Activated CD4-positive, alpha-beta T cell treated with anti-CD3 and anti-CD28 coated beads for 4 hours (primary cell): ENCODE measurements around the gene NOL7.

ENCODE experiments used
- DNase-seq, 2 donors: peaks; one replicate each; pipeline ENCODE4 v3.0.0-alpha.2; 2020

NOL7 gene

GRCh38 chr6:13600036-13600435 lies 15.1 kb upstream of the NOL7 start:
- DNase-seq: no peak

DNA sequence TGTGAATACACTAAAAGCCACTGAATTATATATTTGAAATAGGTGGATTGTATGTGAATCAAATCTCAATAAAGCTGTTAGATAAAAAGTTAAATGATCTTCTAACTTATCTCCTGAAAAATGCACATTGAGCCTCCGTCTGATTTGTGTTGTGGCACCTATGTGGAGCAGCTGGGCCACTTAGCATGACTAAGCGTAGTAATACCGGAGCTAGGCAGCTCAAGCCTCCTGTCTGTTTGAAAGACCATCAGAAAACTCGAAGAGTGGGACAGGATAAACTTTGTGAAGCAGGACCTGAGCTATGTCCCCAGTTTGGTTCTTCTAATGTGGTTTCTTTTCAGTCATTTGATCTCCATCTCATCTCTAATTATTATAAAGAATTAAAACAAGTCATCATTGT lies 11.0 kb upstream of the NOL7 start:
- no peak for DNase-seq

GRCh38 chr6:13604546-13605416 lies 10.4 kb upstream of the NOL7 start:
- DNase-seq: no peak

DNA sequence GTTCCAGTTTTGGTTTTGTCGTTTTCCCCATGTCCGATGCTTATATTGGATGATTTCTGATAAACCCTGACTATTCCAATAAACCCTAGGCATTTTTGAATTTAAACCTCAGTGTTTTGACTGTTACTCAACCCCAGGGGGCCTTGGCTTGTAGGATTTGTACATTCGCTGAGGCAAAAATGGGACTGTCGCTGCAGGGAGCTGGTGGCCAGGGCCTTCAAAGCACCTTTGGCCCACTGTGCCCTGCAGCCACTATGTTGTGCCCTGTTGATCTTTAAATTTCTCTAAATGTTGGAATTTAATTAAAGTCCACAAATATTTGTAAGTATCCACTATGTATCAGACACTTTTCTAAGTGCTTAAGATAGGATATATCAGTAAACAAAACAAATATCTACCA lies 9.5 kb upstream of the NOL7 start:
- no peak for DNase-seq

DNA sequence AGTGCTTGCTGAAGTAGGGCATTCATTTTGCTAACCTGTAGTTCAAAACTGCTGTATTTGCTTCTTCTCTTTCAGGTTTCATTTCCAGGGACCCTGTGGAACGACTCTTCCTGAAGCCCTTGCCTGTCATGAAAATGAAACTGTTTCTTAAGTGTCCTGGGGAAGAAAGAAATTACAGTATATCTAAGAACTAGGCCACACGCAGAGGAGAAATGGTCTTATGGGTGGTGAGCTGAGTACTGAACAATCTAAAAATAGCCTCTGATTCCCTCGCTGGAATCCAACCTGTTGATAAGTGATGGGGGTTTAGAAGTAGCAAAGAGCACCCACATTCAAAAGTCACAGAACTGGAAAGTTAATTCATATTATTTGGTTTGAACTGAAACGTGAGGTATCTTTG lies 3.4 kb upstream of the NOL7 start:
- DNase-seq: no peak

- DNase-seq: no peak
These were observed 2.0 kb upstream of the NOL7 start for GRCh38 chr6:13613029-13613594.

DNA sequence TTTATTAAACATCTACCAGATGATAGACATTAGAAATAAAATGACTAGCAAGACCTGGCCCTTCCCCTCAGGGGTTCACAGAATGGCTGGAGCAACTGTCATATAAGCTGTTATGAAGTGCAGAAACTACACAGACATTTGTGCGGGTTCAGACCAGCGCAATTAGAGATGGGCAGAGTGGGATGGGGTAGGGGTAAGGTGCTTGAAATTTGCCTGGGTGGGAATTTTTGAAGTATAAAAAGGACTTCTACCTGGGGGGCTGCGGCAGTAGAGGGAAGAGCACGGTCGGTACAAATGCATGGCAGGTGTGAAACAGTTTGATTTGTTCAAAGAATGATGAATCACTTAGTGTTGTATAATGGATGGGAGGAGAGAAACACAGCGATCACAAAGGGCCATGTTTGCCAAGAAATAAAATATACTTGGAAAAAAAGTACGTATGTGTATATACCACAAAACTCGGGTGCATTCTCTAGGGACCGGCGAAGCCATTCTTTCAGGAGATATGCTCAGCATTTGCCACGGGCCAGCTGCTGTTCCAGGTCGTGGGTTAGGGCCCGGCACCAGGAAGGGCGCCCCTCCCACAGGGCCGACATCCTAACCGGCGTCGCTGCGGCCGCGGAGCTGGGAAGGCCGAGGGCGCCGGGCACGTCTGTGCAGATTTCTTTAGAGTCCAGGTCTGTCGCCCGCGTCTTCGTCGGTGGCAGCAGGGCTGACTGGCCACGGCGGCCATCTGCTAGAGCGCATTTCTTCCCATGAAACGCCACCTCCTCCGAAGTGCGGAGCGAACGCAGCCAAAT lies 809 bp upstream of the NOL7 start:
- peak in 1 of 2 donors; percentile 5 for DNase-seq

DNA sequence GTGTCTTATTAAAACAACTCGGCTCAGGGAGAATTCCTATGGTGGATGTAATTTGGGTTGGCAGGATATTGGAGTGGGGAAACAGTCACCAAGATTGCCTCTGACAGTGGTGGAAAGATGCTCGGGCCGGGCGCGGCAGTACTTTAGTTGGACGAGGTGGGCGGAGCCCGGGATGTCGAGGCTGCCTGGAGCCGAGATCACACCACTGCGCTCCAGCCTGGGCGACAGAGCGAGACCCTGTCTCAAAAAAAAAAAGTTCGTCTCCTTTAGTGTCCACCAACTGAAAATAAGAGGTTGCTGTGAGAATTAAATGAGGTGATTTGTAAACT lies 621 bp downstream of the NOL7 start:
- peak; percentile 26 to 45 for DNase-seq

DNA sequence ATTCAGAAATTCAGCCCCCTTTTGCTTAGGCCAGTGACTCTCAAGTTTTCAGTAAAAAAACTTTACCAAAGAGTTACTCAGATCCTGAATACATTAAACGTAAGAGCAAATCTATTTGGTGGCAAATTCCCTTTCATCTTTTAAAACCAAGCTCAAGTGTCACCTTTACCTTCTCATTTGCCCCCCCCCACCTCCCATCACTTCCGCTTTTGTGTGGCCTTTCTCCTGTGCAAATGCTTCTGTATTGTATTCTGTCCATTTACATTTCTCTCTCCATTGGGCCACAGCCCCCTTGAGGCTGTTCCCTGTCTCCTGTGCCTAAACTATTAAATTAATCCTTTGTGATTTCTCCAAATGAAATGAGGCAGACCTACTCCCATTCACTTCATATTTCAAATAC lies 1.9 kb downstream of the NOL7 start:
- no peak for DNase-seq

DNA sequence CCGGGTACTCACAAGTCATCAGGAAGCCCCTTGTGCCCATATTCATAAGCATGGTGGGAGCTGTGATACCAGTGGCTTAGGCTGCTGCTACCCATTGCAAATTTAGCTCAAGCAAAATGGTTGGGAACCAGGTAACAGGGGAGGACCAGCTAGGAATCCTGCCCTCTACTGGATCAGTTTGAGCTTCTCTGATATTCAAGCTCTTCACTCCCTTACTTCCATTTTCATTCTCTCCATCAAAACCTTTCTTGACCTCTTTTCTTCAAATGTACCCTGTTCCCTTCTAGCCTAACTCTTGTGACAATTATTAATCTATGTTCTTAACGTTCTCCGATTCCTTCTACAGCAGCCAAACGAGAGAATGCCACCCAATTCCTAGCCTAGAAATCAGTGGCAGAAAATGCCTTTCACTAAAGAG lies 9.7 kb downstream of the NOL7 start:
- peak in 1 of 2 donors; percentile 35 for DNase-seq

GRCh38 chr6:13629459-13630116 lies 14.5 kb downstream of the NOL7 start:
- no peak for DNase-seq

DNA sequence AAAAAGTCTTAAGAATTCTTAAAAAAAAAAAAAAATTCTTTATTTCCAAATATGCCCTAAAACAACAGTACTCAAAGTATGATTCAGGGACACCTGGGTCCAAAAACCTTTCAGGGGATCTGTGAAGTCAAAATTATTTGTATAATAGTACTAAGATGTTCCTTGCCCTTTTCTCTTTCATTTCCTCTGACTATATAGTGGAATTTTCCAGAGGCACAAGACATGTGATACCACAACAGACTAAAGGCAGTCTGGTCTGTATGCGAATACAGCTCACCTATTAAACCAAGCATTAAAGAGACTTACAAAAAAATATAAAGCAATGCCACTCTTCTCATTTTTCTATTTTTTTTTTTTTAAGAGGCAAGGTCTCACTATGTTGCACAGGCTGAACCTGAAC lies 15.4 kb downstream of the NOL7 start:
- no peak for DNase-seq

GRCh38 chr6:13633343-13633742 lies 18.2 kb downstream of the NOL7 start:
- DNase-seq: no peak

DNA sequence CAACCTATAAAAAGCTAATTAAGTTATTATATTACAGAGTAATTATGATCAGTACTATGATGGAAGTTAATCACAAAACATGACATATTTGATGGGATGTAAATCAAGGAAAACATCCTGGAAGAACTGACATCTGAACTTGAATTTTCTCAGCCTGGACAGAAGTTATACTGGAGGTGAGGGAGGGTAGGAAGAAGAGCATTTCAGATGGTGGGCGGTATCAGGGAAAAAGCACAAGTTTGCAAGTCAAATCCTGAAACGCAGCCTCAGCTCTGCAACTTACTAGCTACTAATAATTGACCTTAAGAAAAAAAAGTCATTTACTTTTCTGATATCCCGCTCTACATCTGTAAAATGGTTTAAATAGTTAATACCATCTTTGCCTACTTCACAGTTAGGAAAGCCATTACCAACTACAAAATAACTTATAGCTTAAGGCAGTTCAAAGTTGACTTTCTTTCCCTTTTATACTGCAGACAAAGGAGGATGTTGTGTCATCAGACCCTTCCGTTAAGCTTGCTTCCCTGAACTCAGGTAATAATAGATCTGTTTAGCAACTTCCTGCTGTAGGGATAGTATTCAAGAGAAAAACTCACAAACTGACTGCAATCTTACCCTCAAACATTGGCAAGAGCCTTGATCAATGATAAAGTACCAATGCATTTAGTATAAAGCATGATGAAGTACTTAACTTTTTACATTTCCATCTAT lies 21.0 kb downstream of the NOL7 start:
- DNase-seq: no peak

- DNase-seq: no peak
These were observed 22.9 kb downstream of the NOL7 start for GRCh38 chr6:13638014-13638413.

GRCh38 chr6:13638626-13639025 lies 23.5 kb downstream of the NOL7 start:
- no peak for DNase-seq

DNA sequence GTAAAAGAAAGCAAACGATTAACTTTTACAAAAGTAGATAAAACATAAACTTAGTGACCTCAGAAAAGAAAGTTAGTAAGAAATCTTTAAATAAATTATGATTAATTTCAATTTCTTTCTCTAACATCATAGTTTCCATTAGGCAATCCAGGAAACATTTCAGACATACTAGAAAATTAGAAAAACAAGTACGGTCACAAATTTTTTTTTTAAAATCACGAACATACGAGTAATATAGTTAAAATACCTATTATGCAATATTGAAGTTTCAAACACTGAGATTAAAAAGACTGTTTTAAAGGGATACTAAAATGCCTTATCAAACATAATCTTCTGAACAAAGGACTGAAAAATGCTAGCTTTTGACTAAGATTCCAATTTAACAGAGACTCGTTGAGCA lies 26.2 kb downstream of the NOL7 start:
- no peak for DNase-seq

GRCh38 chr6:13643125-13643524 lies 28.0 kb downstream of the NOL7 start:
- no peak for DNase-seq

DNA sequence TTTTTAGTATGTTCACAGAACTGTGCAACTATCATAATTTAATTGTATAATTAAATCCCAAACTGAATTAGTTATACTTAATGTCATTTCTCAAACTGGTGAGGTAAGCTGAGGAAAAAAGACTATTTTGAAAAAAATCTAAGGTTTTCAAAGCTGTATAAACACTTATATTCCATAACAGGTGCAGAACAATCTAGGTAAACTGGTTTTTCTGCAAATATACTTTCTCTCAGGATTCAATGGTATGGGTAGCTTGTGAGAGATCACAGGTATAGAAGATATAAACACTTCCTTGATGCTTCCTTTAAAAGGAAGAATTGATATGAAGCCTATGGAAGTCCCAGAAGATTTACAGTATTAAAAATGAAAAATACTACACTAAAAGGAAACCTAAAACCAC lies 33.7 kb downstream of the NOL7 start:
- no peak for DNase-seq

GRCh38 chr6:13649393-13649792 lies 34.3 kb downstream of the NOL7 start:
- no peak for DNase-seq

- DNase-seq: no peak
These were observed 38.2 kb downstream of the NOL7 start for GRCh38 chr6:13653296-13653695.

DNA sequence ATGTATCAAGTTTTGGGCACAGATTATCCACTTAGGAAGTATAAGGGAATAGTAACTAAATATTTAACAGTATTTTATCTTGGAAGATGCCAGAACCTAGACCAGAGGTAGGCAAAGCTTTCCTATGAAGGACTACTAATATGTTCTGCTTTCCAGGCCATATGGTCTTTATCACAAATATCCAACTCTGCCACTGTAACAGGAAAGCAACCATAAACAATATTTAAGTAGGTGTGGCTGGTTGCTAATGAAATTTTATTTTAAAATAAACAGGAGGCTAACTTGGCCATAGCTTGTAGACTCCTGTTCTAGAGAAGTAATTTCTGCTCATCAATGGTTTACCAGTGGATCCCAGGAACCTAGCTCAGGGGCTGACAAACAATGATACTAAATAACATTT lies 39.4 kb downstream of the NOL7 start:
- no peak for DNase-seq

GRCh38 chr6:13655700-13656099 lies 40.6 kb downstream of the NOL7 start:
- no peak for DNase-seq
